Neural crest cell (in vitro differentiated cells): Measurements from ENCODE around the gene PPIE. TPM values are rescaled to one million over a fixed set of nuclear protein-coding genes. Genes with fewer than 3 reads are reported as not detected.
"Not testable (repeated sequence)": the region's sequence is repeated elsewhere in the genome, so short reads cannot be mapped to it uniquely, and the experiment has no call there.

Experiments
- DNase-seq: peaks from one replicate; pipeline ENCODE4 v3.0.0; 2021; ENCODE audit warnings: low read depth, mixed read lengths, low spot score
- H3K27ac Mint-ChIP-seq: one replicate; pipeline ENCODE4 v1.8.0; 2021; ENCODE audit warnings: mild to moderate bottlenecking, mixed read lengths; ENCODE audit not compliant: unreplicated experiment
- H3K27me3 Mint-ChIP-seq: 2 replicates; pipeline ENCODE4 v1.8.0; 2021; ENCODE audit warnings: low read depth, mild to moderate bottlenecking, mixed read lengths
- H3K36me3 Mint-ChIP-seq: 2 replicates; pipeline ENCODE4 v1.8.0; 2021; ENCODE audit warnings: low read depth, mild to moderate bottlenecking, mixed read lengths
- H3K4me1 Mint-ChIP-seq: 2 replicates; pipeline ENCODE4 v1.8.0; 2021; ENCODE audit warnings: mixed read lengths
- H3K4me3 Mint-ChIP-seq: one replicate; pipeline ENCODE4 v1.8.0; 2021; ENCODE audit warnings: mild to moderate bottlenecking, mixed read lengths
- H3K9me3 Mint-ChIP-seq: 2 replicates; pipeline ENCODE4 v1.8.0; 2021; ENCODE audit warnings: mixed read lengths
- total RNA-seq: library from RNA; stranded (reverse); gene quantifications from 2 replicates; pipeline ENCODE4 v1.2.1, GENCODE V29; 2021
- TF ChIP-seq, protein P1 (sequence below): fragments of 200-600 bp; sonication (generic); conservative IDR thresholded peaks from 2 replicates; pipeline ENCODE4 v1.5.0; 2021; ENCODE audit warnings: antibody characterized with exemption, mild to moderate bottlenecking

PPIE gene
- total RNA-seq, 1 donor from 2014 or later, result 56.2 TPM

DNA sequence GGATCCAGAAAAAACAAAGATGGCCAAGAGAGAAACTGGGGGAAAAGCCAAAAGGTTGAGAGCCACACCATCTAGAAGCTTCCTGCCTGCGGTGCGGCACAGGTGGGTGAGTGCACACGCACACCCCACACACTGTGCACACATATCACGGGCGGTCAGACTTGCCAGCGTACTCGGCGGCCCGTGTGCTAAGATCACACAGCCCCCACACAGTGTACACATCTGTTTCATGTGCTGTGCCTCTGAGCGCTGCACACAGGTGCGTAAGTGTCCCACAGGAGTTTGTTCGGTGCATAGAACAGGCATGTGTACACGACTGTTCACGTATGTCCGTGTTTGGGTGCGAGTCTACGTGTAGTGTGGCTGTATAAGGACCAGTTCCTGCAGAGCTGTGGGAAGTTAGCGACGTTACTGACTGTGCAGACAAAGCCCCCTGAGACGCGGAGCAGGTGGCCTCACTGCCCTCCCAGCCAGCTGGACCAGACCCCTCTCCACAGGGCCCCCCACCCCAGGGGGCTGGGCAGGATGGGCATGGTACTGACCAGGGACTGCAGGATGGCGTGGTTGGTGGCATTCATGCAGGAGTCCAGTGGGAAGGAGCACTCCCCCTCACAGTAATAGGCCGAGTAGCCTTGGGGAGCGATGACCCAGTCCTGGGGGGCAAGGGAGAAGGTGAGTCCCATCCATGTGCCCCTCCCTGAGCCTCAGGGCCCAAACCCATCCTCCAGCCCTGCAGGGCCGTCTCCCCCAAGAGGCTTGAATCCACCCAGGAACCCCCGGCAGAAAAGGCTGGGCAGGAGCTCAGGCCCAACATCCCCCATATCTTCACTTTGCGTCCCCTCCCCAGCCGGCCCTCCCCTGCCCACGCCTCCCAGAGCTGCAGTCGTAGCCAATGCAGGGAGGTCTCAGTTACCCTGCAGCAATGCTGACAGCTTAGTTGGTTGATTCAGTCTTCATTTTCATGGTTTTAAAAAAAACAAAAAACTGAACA lies 24.2 kb downstream of the PPIE start:
- no peak for DNase-seq
- no peaks in the 10 kb centered on the region for H3K9me3 Mint-ChIP-seq

DNA sequence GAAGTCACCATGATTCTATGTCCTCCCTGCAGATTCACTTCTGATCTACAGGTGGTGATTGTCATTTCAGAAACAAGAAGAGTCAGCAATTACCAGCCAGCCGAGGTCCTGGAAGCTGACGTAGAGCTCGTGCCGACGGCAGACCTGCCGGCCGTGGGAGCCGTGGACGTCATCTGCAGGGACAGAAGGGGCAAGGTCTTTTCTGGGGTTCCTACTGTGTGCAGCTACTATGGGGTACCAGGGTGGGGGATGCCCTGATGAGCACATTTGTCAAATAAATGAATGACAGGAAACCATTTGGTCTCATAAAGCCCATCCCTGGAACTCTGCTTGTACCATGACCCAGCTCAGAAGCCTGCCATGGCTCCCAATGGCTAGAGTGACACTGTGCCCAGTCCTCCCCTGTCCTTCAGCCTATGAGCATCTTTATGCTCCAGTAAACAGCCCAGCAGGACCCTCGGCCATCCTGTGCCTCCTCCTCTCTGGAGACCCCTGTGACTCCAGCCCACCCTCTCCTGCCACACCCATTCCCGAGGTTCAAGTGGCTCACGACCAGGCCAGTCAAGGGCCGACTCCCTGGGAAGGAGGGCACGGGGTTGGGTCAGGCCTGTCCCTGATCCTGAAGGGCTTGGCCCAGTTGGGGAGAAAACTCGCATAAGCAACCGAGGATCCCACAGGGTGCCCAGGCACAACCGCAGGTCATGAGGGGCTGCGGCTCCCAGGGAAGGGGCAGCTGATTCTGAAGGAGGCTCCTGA lies 25.1 kb downstream of the PPIE start:
- not testable (repeated sequence) for H3K27ac Mint-ChIP-seq, H3K9me3 Mint-ChIP-seq, DNase-seq, H3K4me3 Mint-ChIP-seq, H3K36me3 Mint-ChIP-seq, H3K4me1 Mint-ChIP-seq, H3K27me3 Mint-ChIP-seq

More for the DNA sequence above, 24.2 kb downstream of the PPIE start:
- no peak overlapping the region for H3K4me3 Mint-ChIP-seq
- H3K27me3 Mint-ChIP-seq, result no peaks in the 10 kb centered on the region
- TF ChIP-seq, protein P1, sequence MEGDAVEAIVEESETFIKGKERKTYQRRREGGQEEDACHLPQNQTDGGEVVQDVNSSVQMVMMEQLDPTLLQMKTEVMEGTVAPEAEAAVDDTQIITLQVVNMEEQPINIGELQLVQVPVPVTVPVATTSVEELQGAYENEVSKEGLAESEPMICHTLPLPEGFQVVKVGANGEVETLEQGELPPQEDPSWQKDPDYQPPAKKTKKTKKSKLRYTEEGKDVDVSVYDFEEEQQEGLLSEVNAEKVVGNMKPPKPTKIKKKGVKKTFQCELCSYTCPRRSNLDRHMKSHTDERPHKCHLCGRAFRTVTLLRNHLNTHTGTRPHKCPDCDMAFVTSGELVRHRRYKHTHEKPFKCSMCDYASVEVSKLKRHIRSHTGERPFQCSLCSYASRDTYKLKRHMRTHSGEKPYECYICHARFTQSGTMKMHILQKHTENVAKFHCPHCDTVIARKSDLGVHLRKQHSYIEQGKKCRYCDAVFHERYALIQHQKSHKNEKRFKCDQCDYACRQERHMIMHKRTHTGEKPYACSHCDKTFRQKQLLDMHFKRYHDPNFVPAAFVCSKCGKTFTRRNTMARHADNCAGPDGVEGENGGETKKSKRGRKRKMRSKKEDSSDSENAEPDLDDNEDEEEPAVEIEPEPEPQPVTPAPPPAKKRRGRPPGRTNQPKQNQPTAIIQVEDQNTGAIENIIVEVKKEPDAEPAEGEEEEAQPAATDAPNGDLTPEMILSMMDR, result no peak
- peaks cover 6% of the 10 kb centered on the region for H3K36me3 Mint-ChIP-seq
- H3K4me1 Mint-ChIP-seq, result peaks cover 4% of the 10 kb centered on the region
- no peak overlapping the region for H3K27ac Mint-ChIP-seq

DNA sequence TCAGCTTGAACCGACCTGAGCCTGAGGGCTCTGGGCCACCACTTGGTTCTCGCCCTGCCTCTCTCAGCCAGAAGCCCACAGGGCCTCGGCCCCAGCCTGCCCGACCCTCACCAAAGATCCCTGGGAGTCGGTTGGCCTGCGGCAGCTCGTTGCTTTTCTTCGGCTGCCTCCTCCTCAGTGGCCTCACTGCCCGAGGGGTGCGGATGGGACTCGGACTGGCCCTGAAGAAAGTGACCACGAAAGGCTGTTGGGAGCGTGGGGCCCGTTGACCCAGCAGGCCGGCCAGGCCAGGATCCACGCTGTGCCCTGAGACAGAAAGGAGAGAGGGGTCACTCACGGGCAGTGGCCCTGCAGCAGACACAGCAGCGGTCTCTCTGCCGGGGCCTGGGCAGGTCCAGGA lies 25.8 kb downstream of the PPIE start:
- DNase-seq, H3K4me3 Mint-ChIP-seq, H3K27ac Mint-ChIP-seq, H3K36me3 Mint-ChIP-seq, H3K27me3 Mint-ChIP-seq, H3K9me3 Mint-ChIP-seq, H3K4me1 Mint-ChIP-seq: not testable (repeated sequence)

DNA sequence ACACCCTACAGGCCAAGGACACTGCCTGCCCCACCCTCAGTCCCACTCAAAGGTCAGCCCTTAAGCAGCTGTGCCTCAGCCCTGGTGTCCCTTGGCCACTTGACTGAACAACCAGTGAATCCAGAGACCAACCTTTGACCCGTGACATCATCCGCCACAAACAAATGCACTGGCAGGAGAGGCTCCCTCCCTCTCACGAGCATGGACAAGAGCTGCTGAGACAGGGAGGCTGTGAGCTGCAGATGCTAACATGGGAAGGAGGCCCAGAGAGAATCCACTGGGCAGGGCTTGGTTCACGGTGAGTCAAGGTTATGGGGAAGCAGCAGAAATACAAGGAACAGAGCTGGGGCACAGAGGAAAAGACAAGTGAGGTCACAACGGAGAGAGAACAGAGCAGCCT lies 27.8 kb downstream of the PPIE start:
- not testable (repeated sequence) for H3K36me3 Mint-ChIP-seq

DNA sequence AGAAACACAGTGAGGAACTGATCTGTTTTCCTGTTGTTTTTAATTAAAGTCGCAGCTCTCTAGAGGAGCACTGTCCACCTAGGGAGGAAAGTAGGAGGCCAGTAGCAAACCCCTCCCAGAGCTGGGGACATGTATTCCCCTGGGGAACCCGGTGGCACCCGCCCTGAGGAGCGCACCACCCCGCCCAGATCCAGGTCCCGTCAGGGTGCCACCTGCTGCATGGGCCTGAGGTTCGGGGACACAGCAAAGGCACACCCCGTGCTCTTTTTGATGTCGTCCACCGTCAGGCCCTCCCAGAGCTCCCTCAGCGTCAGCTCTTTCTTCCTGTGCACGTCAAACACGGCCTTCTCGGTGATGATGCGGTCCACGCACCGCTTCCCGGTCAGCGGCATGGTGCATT lies 30.8 kb downstream of the PPIE start:
- H3K27me3 Mint-ChIP-seq, H3K4me3 Mint-ChIP-seq, H3K27ac Mint-ChIP-seq, H3K4me1 Mint-ChIP-seq, DNase-seq, H3K9me3 Mint-ChIP-seq, H3K36me3 Mint-ChIP-seq: not testable (repeated sequence)

More for the DNA sequence above, 27.8 kb downstream of the PPIE start:
- not testable (repeated sequence) for H3K4me1 Mint-ChIP-seq, DNase-seq, H3K27ac Mint-ChIP-seq, H3K4me3 Mint-ChIP-seq, H3K9me3 Mint-ChIP-seq, H3K27me3 Mint-ChIP-seq

- H3K36me3 Mint-ChIP-seq, H3K4me1 Mint-ChIP-seq, H3K27me3 Mint-ChIP-seq, DNase-seq, H3K9me3 Mint-ChIP-seq, H3K27ac Mint-ChIP-seq: not testable (repeated sequence)
- H3K4me3 Mint-ChIP-seq, result peak overlapping the region; percentile 38
These were observed 31.7 kb downstream of the PPIE start for GRCh38 chr1:39770100-39771021.

GRCh38 chr1:39771022-39771532 lies 32.4 kb downstream of the PPIE start, which contains the start of gene OXCT2:
OXCT2 (minus strand) TSS chr1:39771348; CDS start chr1:39771255, 93 bp downstream.
- H3K4me1 Mint-ChIP-seq, H3K36me3 Mint-ChIP-seq, H3K27ac Mint-ChIP-seq, H3K9me3 Mint-ChIP-seq, H3K27me3 Mint-ChIP-seq, DNase-seq: not testable (repeated sequence)
- H3K4me3 Mint-ChIP-seq, result peak within 1 kb of the TSS; percentile 38

GRCh38 chr1:39773369-39773979 lies 34.8 kb downstream of the PPIE start:
- not testable (repeated sequence) for DNase-seq, H3K4me1 Mint-ChIP-seq, H3K4me3 Mint-ChIP-seq, H3K9me3 Mint-ChIP-seq, H3K27ac Mint-ChIP-seq, H3K36me3 Mint-ChIP-seq
- peaks cover 10% of the 10 kb centered on the region for H3K27me3 Mint-ChIP-seq

- not testable (repeated sequence) for H3K4me3 Mint-ChIP-seq, H3K27me3 Mint-ChIP-seq, H3K36me3 Mint-ChIP-seq, DNase-seq, H3K9me3 Mint-ChIP-seq, H3K27ac Mint-ChIP-seq, H3K4me1 Mint-ChIP-seq
These were observed 36.5 kb downstream of the PPIE start for GRCh38 chr1:39775141-39775540.

- not testable (repeated sequence) for H3K27ac Mint-ChIP-seq, H3K9me3 Mint-ChIP-seq, H3K36me3 Mint-ChIP-seq, H3K4me3 Mint-ChIP-seq, H3K4me1 Mint-ChIP-seq, DNase-seq, H3K27me3 Mint-ChIP-seq
These were observed 37.2 kb downstream of the PPIE start for GRCh38 chr1:39775676-39776399.
